Measurements from ENCODE around the gene RRP1.

Gene RRP1

GRCh38 chr21:43777953-43778352, 11.4 kb upstream of the RRP1 start:
- no peak for DNase-seq

GRCh38 chr21:43778469-43779335, 10.7 kb upstream of the RRP1 start:
- no peak for DNase-seq

- DNase-seq, result no peak
These were observed 9.7 kb upstream of the RRP1 start for GRCh38 chr21:43779660-43780059.

GRCh38 chr21:43781846-43782245, 7.5 kb upstream of the RRP1 start:
- no peak for DNase-seq

GRCh38 chr21:43782431-43783097, 6.8 kb upstream of the RRP1 start:
- DNase-seq, result no peak

GRCh38 chr21:43783098-43783700, 6.2 kb upstream of the RRP1 start:
- DNase-seq, result no peak

GRCh38 chr21:43785134-43785533, 4.2 kb upstream of the RRP1 start:
- no peak for DNase-seq

- no peak for DNase-seq
These were observed 3.0 kb upstream of the RRP1 start for GRCh38 chr21:43786300-43786806.

GRCh38 chr21:43786807-43787440, 2.5 kb upstream of the RRP1 start:
- DNase-seq, result no peak

GRCh38 chr21:43790010-43790524, 690 bp downstream of the RRP1 start:
- DNase-seq, result no peak

GRCh38 chr21:43792406-43792805, 3.0 kb downstream of the RRP1 start:
- DNase-seq, result no peak

GRCh38 chr21:43793243-43793642, 3.9 kb downstream of the RRP1 start:
- DNase-seq, result no peak

GRCh38 chr21:43794311-43794710, 4.9 kb downstream of the RRP1 start:
- no peak for DNase-seq

- no peak for DNase-seq
These were observed 5.5 kb downstream of the RRP1 start for GRCh38 chr21:43794857-43795256.

- DNase-seq, result no peak
These were observed 8.0 kb downstream of the RRP1 start for GRCh38 chr21:43797415-43797814.

GRCh38 chr21:43797925-43798715, 8.7 kb downstream of the RRP1 start:
- no peak for DNase-seq

- DNase-seq, result no peak
These were observed 10.0 kb downstream of the RRP1 start for GRCh38 chr21:43799301-43799840.

GRCh38 chr21:43800124-43800523, 10.7 kb downstream of the RRP1 start:
- no peak for DNase-seq

- no peak for DNase-seq
These were observed 11.2 kb downstream of the RRP1 start for GRCh38 chr21:43800566-43800965.

- no peak for DNase-seq
These were observed 11.8 kb downstream of the RRP1 start for GRCh38 chr21:43801006-43801783.

GRCh38 chr21:43802713-43803313, 13.4 kb downstream of the RRP1 start:
- no peak for DNase-seq

Measured in activated naive CD4-positive, alpha-beta T cell (primary cell).